DMS53 treated with DMSO at 0.1 percent for 48 hours (cell line): ENCODE data around the gene ASAP3.
"Not testable (repeated sequence)": the region's sequence is repeated elsewhere in the genome, so short reads cannot be mapped to it uniquely, and the experiment has no call there.

Experiments used
- DNase-seq: peaks from one replicate; lab custom pipeline; 2025; ENCODE audit not compliant: unreplicated experiment; lab: John Stamatoyannopoulos, UW

The ASAP3 gene

GRCh38 chr1:23399229-23399628 lies 84.8 kb downstream of the ASAP3 start:
- DNase-seq, result no peak

DNA sequence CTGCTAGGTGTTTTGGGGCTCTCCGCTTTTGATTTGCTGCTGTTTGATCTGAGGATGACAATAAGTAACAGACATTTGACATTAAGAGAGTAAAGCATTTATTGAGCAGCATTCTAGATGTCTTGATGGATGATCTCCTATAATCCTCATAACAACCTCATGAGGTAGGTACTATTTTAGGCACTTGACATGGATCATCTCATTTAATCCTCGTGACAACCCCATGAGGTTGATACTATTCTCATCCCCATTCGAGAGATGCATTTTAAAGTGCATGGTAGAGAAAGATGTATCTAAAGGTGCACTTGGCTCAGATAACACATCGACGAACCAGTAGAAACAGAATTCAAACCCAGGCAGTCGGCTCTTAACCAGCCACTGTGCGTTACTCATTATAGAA lies 86.1 kb downstream of the ASAP3 start:
- DNase-seq, result no peak

GRCh38 chr1:23396380-23396779 lies 87.6 kb downstream of the ASAP3 start:
- no peak for DNase-seq

GRCh38 chr1:23395849-23396248 lies 88.1 kb downstream of the ASAP3 start:
- DNase-seq, result no peak

DNA sequence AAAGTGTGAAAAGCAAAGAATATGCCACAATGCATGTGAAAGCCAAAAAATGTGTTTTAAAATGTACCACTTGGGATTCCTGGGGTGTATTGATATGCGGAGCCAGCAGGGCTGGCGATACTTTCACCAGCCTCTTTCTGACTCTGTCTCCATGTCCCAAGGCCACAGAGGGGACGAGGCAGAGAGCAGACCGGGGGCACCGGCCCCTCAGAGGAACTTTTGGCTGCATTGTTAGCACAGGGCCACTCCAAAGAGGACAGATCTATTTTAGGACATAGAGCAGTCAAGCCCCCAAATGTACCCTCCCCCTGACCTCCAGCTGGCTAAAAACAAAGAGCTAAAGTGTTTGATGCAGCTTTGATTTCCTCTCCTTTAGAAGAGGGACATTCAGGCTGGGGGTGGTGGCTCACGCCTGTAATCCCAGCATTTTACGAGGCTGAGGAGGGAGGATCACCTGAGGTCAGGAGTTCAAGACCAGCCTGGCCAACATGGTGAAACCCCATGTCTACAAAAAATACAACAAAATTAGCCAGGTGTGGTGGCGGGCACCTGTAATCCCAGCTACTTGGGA lies 88.7 kb downstream of the ASAP3 start:
- DNase-seq, result no peak

DNA sequence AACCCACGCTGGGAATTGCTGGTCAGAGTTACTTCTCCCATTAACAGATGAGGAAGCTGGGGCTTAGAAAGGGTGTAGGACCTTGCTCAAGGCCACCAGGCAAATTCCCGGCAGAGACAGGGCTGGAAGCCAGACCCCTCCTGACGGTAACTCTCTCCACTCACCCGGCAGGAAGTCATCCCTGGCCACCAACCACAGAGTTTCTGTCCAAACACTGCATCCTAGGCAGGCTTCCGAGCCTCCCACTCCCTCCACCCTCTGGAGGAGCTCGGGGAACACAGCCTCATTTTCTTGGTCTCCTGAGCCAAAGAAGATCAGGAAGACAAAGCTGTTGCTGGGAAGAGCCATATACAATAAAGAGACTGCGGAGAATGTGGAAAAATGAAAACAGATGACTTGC lies 89.3 kb downstream of the ASAP3 start:
- no peak for DNase-seq

DNA sequence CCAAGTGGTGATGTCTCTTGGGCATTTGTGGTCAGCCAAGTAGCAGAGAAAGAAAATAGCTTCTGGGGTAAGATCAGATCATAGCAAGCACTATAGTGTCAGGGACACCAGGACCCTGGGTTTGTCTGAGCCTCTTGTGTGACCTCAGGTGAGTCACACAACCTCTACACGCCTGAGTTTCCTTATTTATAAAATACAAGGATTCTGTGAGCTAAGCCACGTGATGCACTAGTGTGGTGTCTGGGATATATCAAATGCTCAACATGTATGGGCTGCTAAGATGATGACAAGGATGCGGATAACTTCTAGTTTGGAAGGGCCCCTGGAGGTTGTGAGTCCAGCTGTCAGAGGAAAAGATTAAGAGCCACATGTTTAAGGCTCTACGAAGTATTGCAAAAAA lies 89.8 kb downstream of the ASAP3 start:
- DNase-seq, result no peak

DNA sequence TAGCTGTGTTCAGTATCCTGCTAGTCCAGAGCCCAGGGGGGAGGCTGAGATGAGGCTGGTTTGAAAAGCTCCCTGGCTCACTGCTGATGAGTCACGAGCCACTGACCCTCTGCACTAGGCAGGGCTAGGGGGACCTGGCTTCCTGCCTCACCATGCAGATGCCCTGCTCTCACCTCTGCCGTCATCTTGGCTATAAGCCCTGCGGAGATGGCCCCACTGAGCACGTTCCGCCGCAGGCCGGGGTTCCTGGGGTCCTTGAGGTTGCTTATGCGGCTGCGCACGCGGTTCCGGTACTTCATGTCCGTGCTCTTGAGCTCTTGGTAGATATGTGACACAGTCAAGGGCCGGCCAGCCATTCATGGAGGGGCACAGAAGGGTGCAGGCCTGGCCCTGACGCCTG lies 90.3 kb downstream of the ASAP3 start:
- no peak for DNase-seq

GRCh38 chr1:23392125-23392855 lies 91.7 kb downstream of the ASAP3 start:
- no peak for DNase-seq

GRCh38 chr1:23389837-23390321 lies 94.1 kb downstream of the ASAP3 start:
- no peak for DNase-seq

- no peak for DNase-seq
Measured at GRCh38 chr1:23387494-23387893, 96.5 kb downstream of the ASAP3 start.

- no peak for DNase-seq
Measured at GRCh38 chr1:23385119-23385621, 98.8 kb downstream of the ASAP3 start.

GRCh38 chr1:23384312-23385058 lies 99.5 kb downstream of the ASAP3 start:
- no peak for DNase-seq

DNA sequence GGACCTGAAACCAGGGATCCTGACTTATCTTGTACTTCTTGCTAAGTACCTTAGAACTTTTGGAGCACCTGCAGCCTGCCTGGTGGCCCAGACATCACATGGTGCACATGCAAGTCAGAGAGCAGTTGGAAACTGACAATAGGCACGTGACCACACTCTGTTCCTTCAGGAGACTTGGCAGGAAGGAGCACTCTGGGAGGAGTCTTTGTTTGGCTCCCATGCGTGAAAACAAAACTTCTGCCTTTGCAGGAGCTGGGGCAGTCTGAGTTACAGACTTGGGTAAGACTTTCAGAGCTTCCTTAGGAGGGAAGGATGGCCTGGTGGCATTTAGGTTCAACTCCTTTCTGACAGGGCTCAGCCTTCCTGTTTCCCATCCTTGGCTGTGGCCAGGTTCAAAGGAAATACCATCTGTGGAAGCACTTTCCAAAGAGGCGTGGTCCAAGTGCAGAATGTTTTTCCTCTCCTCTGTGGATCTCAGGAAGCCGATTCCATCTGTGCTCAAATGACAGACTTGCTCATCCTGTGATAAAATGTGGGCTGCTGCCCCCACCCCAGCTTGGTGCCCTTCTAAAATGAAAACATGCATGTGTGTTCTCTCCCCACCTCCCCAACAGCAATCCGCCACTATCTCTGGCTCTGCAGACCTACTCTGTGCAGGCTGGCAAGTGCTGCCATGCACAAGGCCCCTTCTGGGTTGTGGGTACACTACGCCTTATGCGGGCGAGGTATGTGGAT lies 100.2 kb downstream of the ASAP3 start:
- DNase-seq, result no peak

DNA sequence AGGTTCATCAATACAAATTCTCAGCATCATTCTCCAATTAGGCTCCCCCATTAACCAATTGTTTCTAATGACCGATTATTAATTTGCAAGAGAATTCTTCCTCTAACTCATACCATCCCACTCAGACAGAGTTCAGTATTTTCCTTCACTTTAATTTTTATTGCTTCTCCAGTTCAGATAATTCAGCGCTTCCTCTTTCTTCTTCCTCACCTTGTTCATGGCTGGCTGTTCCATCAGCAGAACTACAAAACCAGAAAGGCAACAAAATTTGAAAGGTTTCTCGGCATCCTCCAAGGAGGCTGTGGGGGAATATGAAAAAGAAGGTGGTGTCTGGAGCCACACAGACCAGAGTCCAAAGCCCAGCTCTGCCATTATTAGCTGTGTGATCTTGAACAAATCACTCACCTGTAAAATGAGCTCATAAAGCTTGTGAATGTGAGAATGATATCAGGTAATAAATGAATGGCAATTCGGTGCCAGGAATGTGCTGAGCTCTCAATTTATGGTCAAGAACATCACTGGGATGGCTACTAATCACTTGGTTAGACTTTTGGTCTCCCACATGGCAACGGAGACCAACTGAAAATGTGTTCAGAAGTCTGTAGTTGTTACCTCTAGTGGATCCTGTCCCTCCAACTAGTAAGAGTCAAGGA lies 102.6 kb downstream of the ASAP3 start:
- DNase-seq, result no peak

DNA sequence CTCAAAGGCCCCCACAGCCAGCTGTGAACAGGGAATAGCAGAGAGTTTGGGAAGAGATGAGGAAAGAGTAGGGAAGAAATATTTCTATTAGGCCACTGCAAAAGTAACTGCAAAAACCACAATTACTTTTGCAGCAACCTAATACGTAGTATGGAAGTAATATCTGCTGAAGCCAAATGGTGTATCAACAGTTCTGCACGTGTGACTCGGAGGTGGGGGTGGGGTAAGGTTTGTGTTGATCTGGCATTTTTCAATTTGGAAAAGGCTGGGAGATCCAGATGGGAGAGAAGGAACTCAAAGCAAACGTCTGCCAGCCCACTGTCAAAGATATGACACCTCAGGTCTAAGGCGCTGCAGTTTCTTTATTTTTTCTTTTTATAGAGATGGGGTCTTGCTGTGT lies 103.3 kb downstream of the ASAP3 start:
- DNase-seq, result no peak

- DNase-seq, result not testable (repeated sequence)
Measured at GRCh38 chr1:23380236-23380635, 103.7 kb downstream of the ASAP3 start.
